Tibial artery (tissue), 4 donors: ENCODE data around the gene TGM1.

Source experiments
- DNase-seq, 2 donors: peaks; one replicate each; pipeline ENCODE4 v3.0.0-alpha.2; 2019
- H3K27ac ChIP-seq, 2 donors: fragments of 200-600 bp; sonication (generic) in 1 of 2; 1 replicate in 1 of 2; 2 replicates in 1 of 2; pipeline ENCODE4 v1.5.1; 2018 to 2019; ENCODE audit warnings: mild to moderate bottlenecking in 1 of 2
- H3K27me3 ChIP-seq, 2 donors: fragments of 200-600 bp; sonication (generic) in 1 of 2; one replicate each; pipeline versions ENCODE4 v1.5.1 to v1.6.0; 2016 to 2019
- H3K36me3 ChIP-seq, 3 donors: fragments of 200-600 bp; sonication (generic) in 2 of 3; one replicate each; pipeline ENCODE4 v1.5.1; 2016 to 2019; ENCODE audit warnings: mild to moderate bottlenecking in 2 of 3
- H3K4me1 ChIP-seq, 4 donors: fragments of 200-600 bp; sonication (generic) in 2 of 4; 1 replicate in 3 of 4; 2 replicates in 1 of 4; pipeline ENCODE4 v1.5.1; 2016 to 2019
- H3K4me3 ChIP-seq, 2 donors: fragments of 200-600 bp; sonication (generic) in 1 of 2; 1 replicate in 1 of 2; 2 replicates in 1 of 2; pipeline ENCODE4 v1.5.1; 2018 to 2019; ENCODE audit warnings: mild to moderate bottlenecking in 2 of 2
- H3K9me3 ChIP-seq, 3 donors: fragments of 200-600 bp; sonication (generic) in 1 of 3; one replicate each; pipeline ENCODE4 v1.5.1; 2016 to 2019
- CTCF ChIP-seq, 2 experiments: fragments of 200-600 bp in 1 of 2; fragments of 450-650 bp in 1 of 2; IDR thresholded peaks; one replicate each; pipeline ENCODE4 v1.5.1; 2017 to 2019; ENCODE audit warnings: antibody characterized with exemption in 2 of 2, mild to moderate bottlenecking in 1 of 2, moderate library complexity in 1 of 2
- intact Hi-C: fragments of 100-400 bp; cut with DNase I; formaldehyde crosslinking; loops from one replicate; pipeline ENCODE4 v1.15.0; 2023; ENCODE audit warnings: low total_unique reads

TGM1 gene

DNA sequence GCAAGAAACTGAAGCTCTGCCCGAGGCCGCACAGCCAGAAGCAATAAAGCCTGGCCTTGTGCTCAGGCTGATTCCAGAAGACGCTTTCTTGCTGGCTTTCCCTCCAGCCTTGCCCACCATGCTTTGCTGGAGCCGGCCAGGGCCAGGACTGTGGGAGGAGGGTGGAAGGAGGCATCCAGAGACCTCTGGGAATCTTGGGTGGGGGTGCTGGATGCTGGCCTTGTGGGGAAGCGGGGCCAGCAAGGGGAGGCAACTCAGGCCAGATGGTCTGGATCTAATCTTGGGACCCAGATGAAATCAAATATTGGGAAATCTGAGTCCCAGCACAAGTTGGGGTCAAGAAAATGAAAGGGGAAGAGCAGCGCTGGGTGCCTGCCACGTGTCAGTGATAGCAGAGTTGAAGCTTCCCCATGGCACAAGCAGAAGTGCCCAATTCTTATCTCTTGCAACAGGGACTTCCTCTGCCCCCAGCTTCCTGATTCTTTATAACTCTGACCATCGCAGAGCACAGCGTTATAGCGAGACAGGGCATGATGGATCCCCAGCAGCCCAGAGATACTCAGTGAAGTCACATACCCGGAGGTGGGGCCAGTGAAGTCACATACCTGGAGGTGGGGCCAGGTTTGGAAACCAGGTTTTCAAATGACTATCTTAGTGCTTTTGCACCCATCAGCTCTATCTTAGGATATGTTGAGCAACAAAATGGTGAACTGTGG, 14.8 kb upstream of the TGM1 start:
- intact Hi-C loops, result no loop called here
- Histone ChIP-seq H3K27me3 (no peaks in the 10 kb centered on the region), H3K4me1 (no peaks in the 10 kb centered on the region), H3K36me3 (no peaks in the 10 kb centered on the region), H3K27ac (no peak overlapping the region), H3K4me3 (no peak overlapping the region), H3K9me3 (no peaks in the 10 kb centered on the region)
- peak in 1 of 2 donors; percentile 28 for DNase-seq
- TF ChIP-seq CTCF (IDR thresholded peaks at IDR 0.05), result no peak

GRCh38 chr14:24277071-24277470, 14.1 kb upstream of the TGM1 start:
- H3K9me3 ChIP-seq, result no peaks in the 10 kb centered on the region
- intact Hi-C loops, result no loop called here
- H3K4me1 ChIP-seq, result peaks cover 0 to under 1% (median under 1%) of the 10 kb centered on the region in 4 donors
- no peak for TF ChIP-seq CTCF (IDR thresholded peaks at IDR 0.05)
- no peaks in the 10 kb centered on the region for H3K27me3 ChIP-seq
- H3K36me3 ChIP-seq, result no peaks in the 10 kb centered on the region
- H3K4me3 ChIP-seq, result no peak overlapping the region
- no peak for DNase-seq
- no peak overlapping the region for H3K27ac ChIP-seq

DNA sequence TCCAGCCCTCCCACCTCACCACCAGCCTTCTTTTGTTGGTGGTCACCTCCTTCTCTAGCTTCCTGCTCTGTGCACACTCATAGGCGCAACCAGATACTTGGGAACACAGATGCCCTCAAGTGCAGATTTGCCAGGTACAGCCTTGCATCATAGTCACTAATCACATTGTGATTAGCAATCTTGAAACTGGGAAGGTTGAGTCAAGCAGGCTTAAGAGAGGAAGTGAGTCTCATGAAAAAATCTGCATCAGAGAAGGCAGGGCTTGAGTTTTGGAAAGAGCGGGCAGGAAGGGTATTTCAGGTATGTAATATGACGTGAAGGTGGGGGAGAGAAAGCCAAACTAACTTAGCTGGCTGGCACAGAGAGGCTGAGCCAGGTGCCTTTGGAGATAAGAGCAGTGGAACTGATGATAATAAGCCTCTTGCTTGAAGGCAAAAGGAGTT, 11.1 kb upstream of the TGM1 start:
- Histone ChIP-seq H3K27ac (no peak overlapping the region), H3K4me3 (no peak overlapping the region), H3K9me3 (no peaks in the 10 kb centered on the region), H3K27me3 (no peaks in the 10 kb centered on the region), H3K4me1 (peaks cover 0 to 12% (median 8%) of the 10 kb centered on the region in 4 donors), H3K36me3 (peaks cover 0 to 10% (median 2%) of the 10 kb centered on the region in 3 donors)
- DNase-seq, result no peak
- TF ChIP-seq CTCF (IDR thresholded peaks at IDR 0.05), result no peak
- intact Hi-C loops, result no loop called here

- H3K36me3 ChIP-seq, result peaks cover 0 to 16% (median 6%) of the 10 kb centered on the region in 3 donors
- no peak for TF ChIP-seq CTCF (IDR thresholded peaks at IDR 0.05)
- DNase-seq, result no peak
- H3K4me1 ChIP-seq, result peaks cover 0 to 12% (median 8%) of the 10 kb centered on the region in 4 donors
- no peak overlapping the region for H3K27ac ChIP-seq
- H3K27me3 ChIP-seq, result no peaks in the 10 kb centered on the region
- intact Hi-C loops, result no loop called here
- H3K4me3 ChIP-seq, result no peak overlapping the region
- H3K9me3 ChIP-seq, result no peaks in the 10 kb centered on the region
These were observed 10.5 kb upstream of the TGM1 start for GRCh38 chr14:24273422-24273998.

DNA sequence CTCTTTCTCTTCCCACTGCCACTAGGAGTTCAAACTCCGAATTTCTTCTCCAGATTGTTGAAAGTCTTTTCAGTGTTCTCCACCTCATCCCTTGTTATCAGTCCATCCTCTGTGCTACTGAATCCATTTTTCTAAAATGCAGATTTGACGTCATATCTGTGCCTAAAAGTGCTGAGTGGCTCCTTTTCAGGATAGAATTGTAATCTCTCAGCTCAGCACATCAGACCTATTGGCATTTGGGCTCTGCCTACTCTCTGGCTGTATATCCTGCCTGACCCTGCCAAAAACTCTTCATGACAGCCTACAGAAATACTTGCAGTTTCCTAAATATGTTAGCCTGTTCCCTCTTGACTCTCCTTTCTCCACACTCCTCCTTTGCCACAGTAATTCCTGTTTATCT, 9.5 kb upstream of the TGM1 start:
- peaks cover 0 to 27% (median 13%) of the 10 kb centered on the region in 3 donors for H3K36me3 ChIP-seq
- H3K4me3 ChIP-seq, result no peak overlapping the region
- H3K4me1 ChIP-seq, result peaks cover 0 to 12% (median 8%) of the 10 kb centered on the region in 4 donors
- no peaks in the 10 kb centered on the region for H3K9me3 ChIP-seq
- H3K27me3 ChIP-seq, result no peaks in the 10 kb centered on the region
- no peak for DNase-seq
- intact Hi-C loops, result no loop called here
- no peak for TF ChIP-seq CTCF (IDR thresholded peaks at IDR 0.05)
- no peak overlapping the region for H3K27ac ChIP-seq
